ENCODE results near the gene LDHA.

The LDHA gene

GRCh38 chr11:18394275-18394927, at the start of gene LDHA:
LDHA (plus strand) TSS chr11:18394563; CDS start chr11:18396843, 2,280 bp downstream.
- peak; percentile 98 for DNase-seq

DNA sequence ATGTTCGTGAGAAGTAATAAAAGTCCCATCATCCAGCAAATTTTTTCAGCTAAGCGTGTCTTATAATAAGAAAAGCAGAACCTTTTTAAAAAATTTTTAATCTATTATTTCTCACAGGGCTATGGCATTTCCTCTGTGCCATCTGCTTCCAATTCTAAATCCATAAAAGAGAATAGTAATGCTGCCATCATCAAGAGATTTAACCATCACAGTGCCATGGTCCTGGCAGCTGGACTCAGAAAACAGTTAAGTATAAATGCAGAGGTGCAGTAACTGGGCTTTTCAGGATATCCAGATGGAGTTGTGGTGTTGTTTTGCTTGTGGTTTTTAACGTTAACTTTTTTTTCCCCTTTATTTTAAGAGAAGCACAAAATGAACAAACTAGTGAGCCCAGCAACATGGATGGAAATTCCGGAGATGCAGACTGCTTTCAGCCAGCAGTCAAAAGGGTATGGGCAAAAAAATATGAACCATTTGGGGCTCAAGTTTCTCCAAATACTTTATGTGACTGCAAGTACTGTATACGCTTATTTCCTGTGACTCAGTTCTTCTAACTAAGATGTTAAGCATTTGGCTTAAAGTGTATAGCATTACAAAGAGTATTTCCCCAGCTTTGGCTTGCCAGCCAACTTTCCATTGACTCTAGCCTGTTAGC, 46.8 kb upstream of the LDHA start:
- DNase-seq = no peak

GRCh38 chr11:18352581-18352980, 41.8 kb upstream of the LDHA start:
- no peak for DNase-seq

DNA sequence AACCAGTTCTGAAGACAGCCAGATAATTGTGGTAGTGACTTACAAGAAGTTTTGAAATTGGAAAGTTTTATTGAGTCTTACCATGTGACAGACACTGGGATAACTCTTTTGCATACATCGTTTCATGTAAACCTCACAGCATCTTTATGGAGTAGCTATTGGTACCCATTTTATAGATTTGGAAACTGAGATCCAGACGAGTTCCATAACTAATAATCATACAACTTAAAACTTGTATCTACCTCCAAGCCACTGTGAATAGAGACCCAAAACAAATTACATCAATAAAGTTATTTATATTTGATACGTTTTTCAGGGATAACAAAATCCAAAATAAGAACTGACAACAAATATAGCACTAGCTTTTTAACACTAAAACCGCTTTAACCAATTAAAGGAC, 35.7 kb upstream of the LDHA start:
- DNase-seq = no peak

DNA sequence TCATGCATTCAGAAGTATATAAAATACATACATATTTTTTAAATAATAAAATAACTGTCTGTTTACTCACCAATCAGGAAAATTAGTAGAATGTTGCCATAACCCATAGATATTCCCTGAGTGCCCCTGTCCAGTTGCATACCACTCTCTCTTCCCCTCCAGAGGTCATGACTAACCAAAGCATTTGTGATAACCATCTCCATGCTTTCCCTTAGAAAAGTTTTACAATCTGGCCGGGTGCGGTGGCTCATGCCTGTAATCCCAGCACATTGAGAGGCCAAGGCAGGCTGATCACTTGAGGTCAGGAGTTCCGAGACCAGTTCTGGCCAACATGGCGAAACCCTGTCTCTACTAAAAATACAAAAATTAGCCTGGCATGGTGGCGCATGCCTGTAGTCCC, 33.2 kb upstream of the LDHA start:
- DNase-seq = no peak

DNA sequence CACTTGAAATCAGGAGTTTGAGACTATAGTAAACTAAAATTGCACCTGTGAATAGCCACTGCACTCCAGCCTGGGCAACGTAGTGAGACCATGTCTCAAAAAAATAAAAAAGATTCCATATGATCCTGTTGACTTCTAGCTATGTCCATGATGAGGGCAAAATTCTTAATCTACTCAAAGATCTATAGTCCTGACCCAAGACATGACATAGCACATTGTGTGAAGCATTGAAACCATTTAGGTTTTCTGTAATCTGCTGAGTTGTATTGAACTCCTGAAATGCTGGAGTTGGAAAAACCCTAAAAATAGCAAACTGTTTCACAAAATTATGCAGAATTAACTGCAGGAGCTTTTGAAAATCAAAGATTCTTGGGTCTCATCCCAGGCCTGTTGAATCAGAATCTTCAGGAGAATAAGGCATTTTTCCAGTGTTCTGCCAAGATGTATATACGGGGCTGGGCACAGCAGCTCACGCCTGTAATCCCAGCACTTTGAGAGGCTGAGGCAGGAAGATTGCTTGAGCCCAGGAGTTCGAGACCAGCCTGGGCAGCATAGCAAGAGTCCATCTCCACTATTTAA, 29.8 kb upstream of the LDHA start:
- DNase-seq = no peak

- no peak for DNase-seq
Observed at GRCh38 chr11:18365741-18366140, 28.6 kb upstream of the LDHA start.

DNA sequence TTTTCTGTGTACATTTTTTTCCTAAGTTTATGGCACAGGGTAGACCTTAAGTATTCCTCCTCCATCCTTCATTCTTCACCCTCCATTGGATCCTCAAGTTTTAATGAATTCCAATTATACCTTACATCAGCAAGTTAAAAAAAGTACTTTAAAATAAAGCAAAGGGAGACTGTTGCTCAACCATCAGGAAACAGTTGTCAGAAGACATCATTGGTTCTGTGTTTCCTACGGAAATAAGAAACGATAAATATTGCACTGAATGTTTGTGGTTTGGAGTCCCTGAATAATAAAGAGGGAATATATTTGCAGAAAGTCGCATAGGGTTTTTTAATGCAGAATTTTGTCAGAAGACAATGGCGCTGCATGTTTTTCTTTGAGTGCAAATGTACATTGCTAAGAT, 28.1 kb upstream of the LDHA start:
- DNase-seq = no peak

DNA sequence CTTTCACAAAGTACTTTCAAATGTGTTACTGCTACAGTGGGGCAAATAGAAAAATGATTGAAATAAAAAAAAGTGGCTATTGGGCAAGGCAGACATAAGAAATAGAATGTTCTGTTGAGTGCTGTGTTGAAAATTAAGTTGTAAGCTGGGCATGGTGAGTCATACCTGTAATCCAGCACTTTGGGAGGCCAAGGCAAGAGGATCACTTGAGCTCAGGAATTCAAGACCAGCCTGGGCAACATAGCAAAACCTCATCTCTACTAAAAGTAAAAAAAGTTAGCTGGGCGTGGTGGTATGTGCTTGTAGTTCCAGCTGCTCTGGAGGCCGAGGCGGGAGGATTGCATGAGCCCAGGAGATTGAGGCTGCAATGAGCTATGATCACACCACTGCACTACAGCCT, 26.9 kb upstream of the LDHA start:
- DNase-seq = no peak

DNA sequence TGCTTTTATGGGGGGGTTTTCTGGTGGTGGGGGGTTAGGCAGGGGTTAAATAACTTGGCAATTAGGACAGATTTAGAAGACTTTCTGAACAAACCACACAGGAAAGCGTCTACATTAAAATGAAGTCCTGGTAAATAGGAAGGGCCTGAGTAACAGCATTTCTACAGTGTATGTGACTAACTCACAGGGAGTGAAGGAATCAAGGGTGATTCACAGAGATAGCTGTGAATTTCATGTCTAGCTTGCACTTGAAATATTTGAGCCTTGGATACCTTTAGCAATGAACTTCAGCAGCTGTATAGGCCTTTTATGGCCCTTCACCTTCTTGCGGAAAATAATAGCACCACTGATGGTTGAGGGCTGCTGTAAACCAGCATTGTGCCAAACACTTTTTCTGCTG, 26.1 kb upstream of the LDHA start:
- DNase-seq = no peak

GRCh38 chr11:18369398-18369797, 25.0 kb upstream of the LDHA start:
- no peak for DNase-seq

- DNase-seq = no peak
Observed at GRCh38 chr11:18371279-18371678, 23.1 kb upstream of the LDHA start.

DNA sequence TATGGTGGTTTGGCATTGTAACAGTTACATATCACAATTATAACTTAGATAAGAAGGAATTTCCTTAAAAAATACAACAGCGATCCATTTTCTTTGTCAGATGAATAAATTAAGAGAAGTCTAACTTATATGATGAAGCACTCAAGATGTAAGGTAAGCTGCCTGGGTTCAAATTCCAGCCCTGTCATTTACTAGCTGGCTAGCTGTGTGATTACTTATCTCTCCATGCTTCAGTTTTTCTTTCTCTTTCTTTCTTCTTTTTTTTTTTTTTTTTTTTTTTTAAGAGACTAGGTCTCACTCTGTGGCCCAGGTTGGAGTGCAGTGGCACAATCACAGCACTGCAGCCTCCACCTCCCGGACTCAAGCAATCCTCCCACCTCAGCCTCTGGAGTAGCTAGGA, 22.2 kb upstream of the LDHA start:
- DNase-seq = no peak

- DNase-seq = no peak
Observed at GRCh38 chr11:18374956-18375355, 19.4 kb upstream of the LDHA start.

- DNase-seq = no peak
Observed at GRCh38 chr11:18375941-18376340, 18.4 kb upstream of the LDHA start.

GRCh38 chr11:18379201-18379600, 15.2 kb upstream of the LDHA start:
- no peak for DNase-seq

- peak; percentile 84 for DNase-seq
Observed at GRCh38 chr11:18383388-18384156, 10.8 kb upstream of the LDHA start.

- DNase-seq = peak; percentile 38
Observed at GRCh38 chr11:18384157-18384641, 10.2 kb upstream of the LDHA start.

DNA sequence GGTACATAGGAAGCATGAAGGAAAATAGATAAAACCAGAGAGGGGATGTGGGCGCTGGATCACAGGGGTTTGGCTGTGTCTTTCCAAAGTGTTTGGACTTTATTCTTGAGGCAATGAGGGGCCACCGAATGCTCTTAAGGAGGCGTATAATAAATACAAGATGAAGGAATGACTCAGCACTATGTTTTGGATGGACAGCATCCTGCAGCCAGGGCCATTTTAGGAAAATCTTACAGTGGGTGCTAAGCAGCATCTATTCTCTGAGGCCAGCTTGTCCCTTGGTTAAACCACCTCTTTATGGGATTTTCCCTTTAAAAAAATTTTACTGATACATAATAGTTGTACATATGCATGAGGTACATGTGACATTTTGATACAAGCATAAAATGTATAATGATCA, 4.3 kb upstream of the LDHA start:
- DNase-seq = no peak

GRCh38 chr11:18392434-18393321, 1.7 kb upstream of the LDHA start:
- DNase-seq = peak; percentile 39

DNA sequence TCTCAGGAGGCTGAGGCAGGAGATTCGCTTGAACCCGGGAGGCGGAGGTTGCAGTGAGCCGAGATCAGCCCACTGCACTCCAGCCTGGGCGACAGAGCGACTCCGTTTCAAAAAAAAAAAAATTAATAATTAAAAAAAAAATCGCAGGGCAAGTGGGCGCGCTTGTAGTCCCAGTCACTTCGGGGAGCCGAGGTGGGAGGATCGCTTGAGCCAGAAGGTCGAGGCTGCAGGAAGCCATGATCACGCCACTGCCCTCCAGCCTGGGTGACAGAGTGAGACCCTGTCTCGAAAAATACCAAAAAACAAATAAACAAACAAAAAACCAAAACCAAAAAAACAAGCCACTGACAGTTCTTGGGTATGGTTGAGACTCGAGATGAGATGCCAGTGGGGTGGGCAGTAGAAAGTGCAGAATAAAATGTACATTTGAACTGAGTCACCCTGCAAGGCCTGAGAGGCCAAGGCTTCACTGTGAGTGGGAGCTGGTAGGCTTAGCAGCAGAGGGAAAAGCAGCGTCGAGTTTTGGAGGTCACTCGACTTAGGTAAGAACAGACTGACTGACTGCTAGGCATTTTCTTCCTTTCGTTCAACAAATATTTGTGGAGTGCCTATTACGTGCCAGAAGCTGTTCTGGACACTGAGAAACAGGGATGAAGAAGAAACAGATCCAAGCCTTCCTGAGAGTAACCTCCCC, 635 bp upstream of the LDHA start:
- no peak for DNase-seq
